Hair follicular keratinocyte (primary cell): Measurements from ENCODE around the gene SYNPO2L. TPM values are rescaled to one million over a fixed set of nuclear protein-coding genes. Genes with fewer than 3 reads are reported as not detected.

Source experiments
- total RNA-seq: library from RNA; depleted of rRNA; stranded (reverse); fragments of >200 nt; gene quantifications from 2 replicates; pipeline ENCODE4 v1.2.3, GENCODE V29; 2015

SYNPO2L gene
- not detected in 2 replicates for total RNA-seq

GRCh38 chr10:73655990-73656298 is at the start of gene SYNPO2L:
Gene SYNPO2L (minus strand): TSS chr10:73656029. CDS start chr10:73655922, 107 bp downstream.

GRCh38 chr10:73697675-73698159 is 41.9 kb upstream of the SYNPO2L start, which contains the start of gene AGAP5:
Gene AGAP5 (minus strand): TSS chr10:73698109. CDS start chr10:73697755, 354 bp downstream.

GRCh38 chr10:73641328-73642060 is 14.3 kb downstream of the SYNPO2L start, which contains the start of gene MYOZ1:
Gene MYOZ1 (minus strand): TSS chr10:73641474. CDS start chr10:73640017, 1,457 bp downstream.

Other genes with a start within 250 kb of the SYNPO2L start
- gene ANXA7, start 242.0 kb downstream of the SYNPO2L start, total RNA-seq = 109 and 116 TPM in 2 replicates
- gene MSS51, start 222.5 kb downstream of the SYNPO2L start, total RNA-seq = 0.31 and 0.57 TPM in 2 replicates
- 16.0 and 21.4 TPM in 2 replicates for gene PPP3CB, start 160.0 kb downstream of the SYNPO2L start, total RNA-seq
- 3.5 and 5.3 TPM in 2 replicates for gene USP54, start 64.7 kb downstream of the SYNPO2L start, total RNA-seq
- 0.11 and 0.86 TPM in 2 replicates for gene MYOZ1, start 14.6 kb downstream of the SYNPO2L start, total RNA-seq
- gene AGAP5, start 42.1 kb upstream of the SYNPO2L start, total RNA-seq = 1.2 and 3.2 TPM in 2 replicates
- gene SEC24C, start 88.3 kb upstream of the SYNPO2L start, total RNA-seq = 61.5 and 68.2 TPM in 2 replicates
- gene CHCHD1, start 126.0 kb upstream of the SYNPO2L start, total RNA-seq = 61.4 and 75.8 TPM in 2 replicates
- 25.0 and 33.7 TPM in 2 replicates for gene ZSWIM8, start 129.6 kb upstream of the SYNPO2L start, total RNA-seq
- 10.5 and 18.4 TPM in 2 replicates for gene NDST2, start 155.6 kb upstream of the SYNPO2L start, total RNA-seq
- gene CAMK2G, start 218.5 kb upstream of the SYNPO2L start, total RNA-seq = 14.9 and 15.9 TPM in 2 replicates